ENCODE data around the gene IFTAP.
"Not testable (repeated sequence)": the region's sequence is repeated elsewhere in the genome, so short reads cannot be mapped to it uniquely, and the experiment has no call there.

IFTAP gene

GRCh38 chr11:36661359-36661758 lies 67.1 kb downstream of the IFTAP start:
- not testable (repeated sequence) for DNase-seq

GRCh38 chr11:36672815-36673450 lies 78.6 kb downstream of the IFTAP start:
- no peak for DNase-seq

- DNase-seq = not testable (repeated sequence)
Observed at GRCh38 chr11:36679547-36679946, 85.2 kb downstream of the IFTAP start.

GRCh38 chr11:36683818-36684217 lies 89.5 kb downstream of the IFTAP start:
- no peak for DNase-seq

GRCh38 chr11:36684840-36685801 lies 90.8 kb downstream of the IFTAP start:
- no peak for DNase-seq

GRCh38 chr11:36688132-36688531 lies 93.8 kb downstream of the IFTAP start:
- DNase-seq = no peak

- no peak for DNase-seq
Observed at GRCh38 chr11:36688571-36689291, 94.4 kb downstream of the IFTAP start.

- no peak for DNase-seq
Observed at GRCh38 chr11:36689442-36689841, 95.1 kb downstream of the IFTAP start.

- no peak for DNase-seq
Observed at GRCh38 chr11:36692704-36693103, 98.4 kb downstream of the IFTAP start.

GRCh38 chr11:36693139-36693843 lies 99.0 kb downstream of the IFTAP start:
- DNase-seq = no peak

GRCh38 chr11:36695111-36695510 lies 100.8 kb downstream of the IFTAP start:
- DNase-seq = no peak

- DNase-seq = no peak
Observed at GRCh38 chr11:36695571-36695970, 101.3 kb downstream of the IFTAP start.

GRCh38 chr11:36696550-36696949 lies 102.2 kb downstream of the IFTAP start:
- DNase-seq = no peak

GRCh38 chr11:36699271-36699670 lies 105.0 kb downstream of the IFTAP start:
- no peak for DNase-seq

- no peak for DNase-seq
Observed at GRCh38 chr11:36700246-36700645, 105.9 kb downstream of the IFTAP start.

- no peak for DNase-seq
Observed at GRCh38 chr11:36702330-36703054, 108.2 kb downstream of the IFTAP start.

GRCh38 chr11:36703055-36703404 lies 108.7 kb downstream of the IFTAP start:
- no peak for DNase-seq
